ENCODE results near the gene FCRL6.

The FCRL6 gene

GRCh38 chr1:159841749-159842148, 39.6 kb downstream of the FCRL6 start:
- Histone ChIP-seq H3K18ac (ENCODE audit: low read depth in 1 of 2, low read length in 2 of 2) (peak overlapping the region in 1 of 2 experiments; percentile 23), H2BK120ac (ENCODE audit: low read depth, low read length) (no peak overlapping the region), H2BK12ac (ENCODE audit: low read length in 2 of 2) (no peak overlapping the region), H3K36me3 (ENCODE audit: control insufficient read depth in 1 of 2, insufficient read depth in 2 of 2, low read depth in 1 of 2, low read length in 2 of 2) (no peaks in the 10 kb centered on the region), H3K14ac (ENCODE audit: low read length in 2 of 2) (no peak overlapping the region), H3K9me3 (ENCODE audit: control insufficient read depth, low read length) (no peaks in the 10 kb centered on the region), H4K8ac (ENCODE audit: low read length) (no peak overlapping the region), H4K91ac (ENCODE audit: low read length) (no peak overlapping the region), H3K9ac (ENCODE audit: low read length) (no peak overlapping the region), H3K4me3 (ENCODE audit: insufficient read depth in 1 of 2, low read depth in 1 of 2, low read length in 2 of 2) (no peak overlapping the region), H3K4me2 (ENCODE audit: low read length, poor library complexity, severe bottlenecking) (no peak overlapping the region), H3K27me3 (ENCODE audit: control insufficient read depth in 1 of 2, insufficient read depth in 1 of 2, low read length in 2 of 2) (peaks cover 0 to 6% of the 10 kb centered on the region in 2 experiments), H2BK5ac (ENCODE audit: low read depth, low read length, poor library complexity, severe bottlenecking) (no peak overlapping the region), H2AK5ac (ENCODE audit: low read length, severe bottlenecking) (no peak overlapping the region), H3K4me1 (ENCODE audit: control insufficient read depth, insufficient read depth, low read depth, low read length) (peaks cover 30% of the 10 kb centered on the region), H3K23ac (ENCODE audit: low read length in 2 of 2) (no peak overlapping the region), H3K4ac (ENCODE audit: low read depth in 1 of 2, low read length in 2 of 2) (no peak overlapping the region), H2BK15ac (ENCODE audit: low read depth, poor library complexity, severe bottlenecking) (no peak overlapping the region), H2AFZ (ENCODE audit: low read depth, low read length) (no peak overlapping the region), H3K27ac (ENCODE audit: low read length, poor library complexity, severe bottlenecking) (no peak overlapping the region), H3K79me1 (replicated peaks; ENCODE audit: low read length, poor library complexity, severe bottlenecking) (no peaks in the 10 kb centered on the region)
- WGBS: 80% methylated on average over 2 of the region's 2 CpGs
- DNase-seq: no peak

- Histone ChIP-seq H3K4me3 (ENCODE audit: insufficient read depth in 1 of 2, low read depth in 1 of 2, low read length in 2 of 2) (no peak overlapping the region), H3K9me3 (ENCODE audit: control insufficient read depth, low read length) (no peaks in the 10 kb centered on the region), H2BK15ac (ENCODE audit: low read depth, poor library complexity, severe bottlenecking) (no peak overlapping the region), H3K4me1 (ENCODE audit: control insufficient read depth, insufficient read depth, low read depth, low read length) (peaks cover 28% of the 10 kb centered on the region), H4K91ac (ENCODE audit: low read length) (no peak overlapping the region), H3K36me3 (ENCODE audit: control insufficient read depth in 1 of 2, insufficient read depth in 2 of 2, low read depth in 1 of 2, low read length in 2 of 2) (no peaks in the 10 kb centered on the region), H3K4ac (ENCODE audit: low read depth in 1 of 2, low read length in 2 of 2) (no peak overlapping the region), H3K18ac (ENCODE audit: low read depth in 1 of 2, low read length in 2 of 2) (no peak overlapping the region), H2BK12ac (ENCODE audit: low read length in 2 of 2) (no peak overlapping the region), H3K79me1 (replicated peaks; ENCODE audit: low read length, poor library complexity, severe bottlenecking) (no peaks in the 10 kb centered on the region), H2BK5ac (ENCODE audit: low read depth, low read length, poor library complexity, severe bottlenecking) (no peak overlapping the region), H2AK5ac (ENCODE audit: low read length, severe bottlenecking) (no peak overlapping the region), H2AFZ (ENCODE audit: low read depth, low read length) (no peak overlapping the region), H3K27me3 (ENCODE audit: control insufficient read depth in 1 of 2, insufficient read depth in 1 of 2, low read length in 2 of 2) (peaks cover 0 to 6% of the 10 kb centered on the region in 2 experiments), H3K4me2 (ENCODE audit: low read length, poor library complexity, severe bottlenecking) (no peak overlapping the region), H3K23ac (ENCODE audit: low read length in 2 of 2) (no peak overlapping the region), H2BK120ac (ENCODE audit: low read depth, low read length) (no peak overlapping the region), H4K8ac (ENCODE audit: low read length) (no peak overlapping the region), H3K9ac (ENCODE audit: low read length) (no peak overlapping the region), H3K27ac (ENCODE audit: low read length, poor library complexity, severe bottlenecking) (no peak overlapping the region), H3K14ac (ENCODE audit: low read length in 2 of 2) (no peak overlapping the region)
- no peak for DNase-seq
- 84% methylated on average over 4 of the region's 4 CpGs for WGBS
Measured at GRCh38 chr1:159843459-159843858, 41.3 kb downstream of the FCRL6 start.

GRCh38 chr1:159845751-159846629, 43.8 kb downstream of the FCRL6 start:
- no peak overlapping the region for H2BK12ac ChIP-seq (ENCODE audit: low read length in 2 of 2)
- H3K14ac ChIP-seq (ENCODE audit: low read length in 2 of 2): no peak overlapping the region
- H2BK120ac ChIP-seq (ENCODE audit: low read depth, low read length): no peak overlapping the region
- peaks cover 2% of the 10 kb centered on the region for H3K79me1 ChIP-seq (replicated peaks; ENCODE audit: low read length, poor library complexity, severe bottlenecking)
- no peak overlapping the region for H2BK5ac ChIP-seq (ENCODE audit: low read depth, low read length, poor library complexity, severe bottlenecking)
- no peak overlapping the region for H2BK15ac ChIP-seq (ENCODE audit: low read depth, poor library complexity, severe bottlenecking)
- peaks cover 17% of the 10 kb centered on the region for H3K4me1 ChIP-seq (ENCODE audit: control insufficient read depth, insufficient read depth, low read depth, low read length)
- no peak overlapping the region for H2AK5ac ChIP-seq (ENCODE audit: low read length, severe bottlenecking)
- peaks cover 0 to 6% of the 10 kb centered on the region in 2 experiments for H3K27me3 ChIP-seq (ENCODE audit: control insufficient read depth in 1 of 2, insufficient read depth in 1 of 2, low read length in 2 of 2)
- no peak overlapping the region for H3K27ac ChIP-seq (ENCODE audit: low read length, poor library complexity, severe bottlenecking)
- no peak overlapping the region for H2AFZ ChIP-seq (ENCODE audit: low read depth, low read length)
- no peak for DNase-seq
- no peak overlapping the region for H3K23ac ChIP-seq (ENCODE audit: low read length in 2 of 2)
- H3K36me3 ChIP-seq (ENCODE audit: control insufficient read depth in 1 of 2, insufficient read depth in 2 of 2, low read depth in 1 of 2, low read length in 2 of 2): no peaks in the 10 kb centered on the region
- H3K9me3 ChIP-seq (ENCODE audit: control insufficient read depth, low read length): no peaks in the 10 kb centered on the region
- H3K4me3 ChIP-seq (ENCODE audit: insufficient read depth in 1 of 2, low read depth in 1 of 2, low read length in 2 of 2): no peak overlapping the region
- no peak overlapping the region for H4K91ac ChIP-seq (ENCODE audit: low read length)
- no peak overlapping the region for H3K4me2 ChIP-seq (ENCODE audit: low read length, poor library complexity, severe bottlenecking)
- 85% methylated on average over 13 of the region's 13 CpGs for WGBS
- no peak overlapping the region for H4K8ac ChIP-seq (ENCODE audit: low read length)
- H3K18ac ChIP-seq (ENCODE audit: low read depth in 1 of 2, low read length in 2 of 2): peak overlapping the region in 1 of 2 experiments; percentile 51
- no peak overlapping the region for H3K4ac ChIP-seq (ENCODE audit: low read depth in 1 of 2, low read length in 2 of 2)
- H3K9ac ChIP-seq (ENCODE audit: low read length): no peak overlapping the region

GRCh38 chr1:159847231-159847630, 45.1 kb downstream of the FCRL6 start:
- Histone ChIP-seq H2BK120ac (ENCODE audit: low read depth, low read length) (no peak overlapping the region), H3K27ac (ENCODE audit: low read length, poor library complexity, severe bottlenecking) (no peak overlapping the region), H3K9ac (ENCODE audit: low read length) (no peak overlapping the region), H2BK12ac (ENCODE audit: low read length in 2 of 2) (no peak overlapping the region), H3K14ac (ENCODE audit: low read length in 2 of 2) (no peak overlapping the region), H3K36me3 (ENCODE audit: control insufficient read depth in 1 of 2, insufficient read depth in 2 of 2, low read depth in 1 of 2, low read length in 2 of 2) (no peaks in the 10 kb centered on the region), H3K23ac (ENCODE audit: low read length in 2 of 2) (no peak overlapping the region), H3K4ac (ENCODE audit: low read depth in 1 of 2, low read length in 2 of 2) (no peak overlapping the region), H3K18ac (ENCODE audit: low read depth in 1 of 2, low read length in 2 of 2) (no peak overlapping the region), H2BK15ac (ENCODE audit: low read depth, poor library complexity, severe bottlenecking) (no peak overlapping the region), H2BK5ac (ENCODE audit: low read depth, low read length, poor library complexity, severe bottlenecking) (no peak overlapping the region), H3K9me3 (ENCODE audit: control insufficient read depth, low read length) (no peaks in the 10 kb centered on the region), H3K4me3 (ENCODE audit: insufficient read depth in 1 of 2, low read depth in 1 of 2, low read length in 2 of 2) (no peak overlapping the region), H2AFZ (ENCODE audit: low read depth, low read length) (no peak overlapping the region), H3K4me2 (ENCODE audit: low read length, poor library complexity, severe bottlenecking) (no peak overlapping the region), H3K27me3 (ENCODE audit: control insufficient read depth in 1 of 2, insufficient read depth in 1 of 2, low read length in 2 of 2) (peaks cover 0 to 6% of the 10 kb centered on the region in 2 experiments), H2AK5ac (ENCODE audit: low read length, severe bottlenecking) (peak overlapping the region; percentile 46), H4K91ac (ENCODE audit: low read length) (no peak overlapping the region), H4K8ac (ENCODE audit: low read length) (no peak overlapping the region), H3K79me1 (replicated peaks; ENCODE audit: low read length, poor library complexity, severe bottlenecking) (peaks cover 5% of the 10 kb centered on the region), H3K4me1 (ENCODE audit: control insufficient read depth, insufficient read depth, low read depth, low read length) (peaks cover 11% of the 10 kb centered on the region)
- DNase-seq: no peak
- 56% methylated on average over 4 of the region's 4 CpGs for WGBS
